ENCODE data around the gene CPSF4L. TPM values are rescaled to one million over a fixed set of nuclear protein-coding genes. Genes with fewer than 3 reads are reported as not detected.
A peak's percentile ranks its signal among the peaks of the same experiment; 100 is the strongest.

CPSF4L gene
- total RNA-seq, 1 donor: not detected

DNA sequence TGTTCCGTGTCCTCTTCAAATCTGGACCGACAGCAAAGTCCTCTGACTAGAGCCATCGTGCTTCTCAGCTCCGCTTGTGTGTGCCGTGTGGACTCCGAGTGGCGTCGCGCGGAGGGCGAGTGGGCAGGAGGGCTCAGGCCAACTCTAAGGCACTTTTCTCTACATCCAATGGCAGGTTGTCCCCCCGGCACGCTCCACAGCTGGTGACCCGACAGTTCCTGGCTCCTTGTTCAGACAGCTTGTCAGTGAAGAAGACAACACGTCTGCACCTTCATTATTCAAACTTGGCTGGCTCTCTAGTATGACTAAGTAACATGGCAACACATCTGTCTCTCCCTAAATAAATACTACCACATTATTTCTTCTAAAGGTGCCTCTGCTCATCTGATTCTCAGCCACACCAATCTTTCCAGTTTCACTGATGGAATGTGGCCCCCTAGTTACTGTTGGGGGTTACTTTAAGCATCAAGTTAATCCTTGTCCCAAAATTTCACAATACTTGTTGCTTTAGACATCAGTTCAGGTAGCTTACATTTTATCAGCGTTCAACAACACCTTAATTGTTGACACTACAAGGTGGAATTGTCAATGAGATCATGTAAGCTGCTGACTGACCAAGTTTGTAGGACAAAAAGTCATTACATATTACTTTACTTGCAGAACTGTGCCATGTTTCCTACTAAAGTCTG lies 53.4 kb downstream of the CPSF4L start:
- no peak for DNase-seq (ENCODE audit: low read depth in 2 of 3, low spot score in 2 of 3)

DNA sequence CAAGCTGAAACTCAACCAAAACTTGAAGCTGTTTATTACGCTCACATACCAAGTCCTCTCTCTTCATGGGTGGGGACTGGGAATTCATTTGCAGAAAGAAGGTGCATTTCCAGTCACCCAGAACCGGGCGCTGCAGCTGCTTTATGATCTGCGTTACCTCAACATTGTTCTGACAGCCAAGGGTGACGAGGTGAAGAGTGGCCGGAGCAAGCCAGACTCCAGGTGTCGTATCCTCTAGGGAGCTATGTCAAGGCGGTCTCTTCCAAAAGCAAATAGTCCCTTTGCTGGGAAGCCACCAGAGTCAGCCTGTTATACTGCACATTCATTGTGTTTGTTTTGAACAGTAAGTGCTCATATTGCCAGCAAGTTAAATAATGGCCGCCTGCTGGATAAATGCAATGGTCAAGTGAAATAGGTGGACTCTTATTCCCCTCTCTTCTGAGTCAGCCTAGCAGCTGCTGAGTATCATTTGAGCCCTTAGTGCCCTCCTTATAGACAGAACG lies 56.2 kb downstream of the CPSF4L start:
- DNase-seq (ENCODE audit: low read depth in 2 of 3, low spot score in 2 of 3): no peak

DNA sequence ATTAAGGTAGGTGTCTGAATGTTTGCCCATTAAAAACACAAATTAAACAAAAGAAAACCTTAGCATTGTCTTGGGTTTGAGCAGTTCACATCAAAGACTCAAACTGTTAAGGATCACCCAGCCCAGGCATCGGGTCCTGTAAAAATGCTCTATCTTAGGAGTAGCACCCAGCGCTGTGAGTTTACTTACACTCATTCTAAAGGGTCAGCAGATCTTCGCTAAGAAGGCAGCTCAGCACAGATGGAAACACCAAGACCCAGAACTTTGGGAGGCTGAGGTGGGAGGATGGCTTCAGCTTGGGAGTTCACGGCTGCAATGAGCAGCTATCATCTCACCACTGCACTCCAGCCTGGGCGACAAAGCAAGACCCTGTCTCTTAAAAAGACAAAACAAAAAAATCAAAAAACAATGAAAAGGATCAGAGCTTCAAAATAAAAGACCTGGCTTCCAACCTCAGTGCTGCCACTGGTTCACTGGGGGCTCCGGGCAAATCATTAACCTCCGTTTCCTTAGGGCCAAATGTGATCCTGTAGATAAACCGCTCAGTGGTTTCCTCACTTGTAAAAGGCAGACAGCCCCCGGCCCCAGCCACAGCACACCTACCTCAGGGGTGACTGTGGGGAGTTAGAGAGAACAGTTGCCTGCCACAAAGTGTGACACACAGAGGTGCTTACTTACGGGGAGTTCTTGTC lies 57.7 kb downstream of the CPSF4L start:
- peak in 2 of 3 donors; percentile 84 to 90 for DNase-seq (ENCODE audit: low read depth in 2 of 3, low spot score in 2 of 3)

DNA sequence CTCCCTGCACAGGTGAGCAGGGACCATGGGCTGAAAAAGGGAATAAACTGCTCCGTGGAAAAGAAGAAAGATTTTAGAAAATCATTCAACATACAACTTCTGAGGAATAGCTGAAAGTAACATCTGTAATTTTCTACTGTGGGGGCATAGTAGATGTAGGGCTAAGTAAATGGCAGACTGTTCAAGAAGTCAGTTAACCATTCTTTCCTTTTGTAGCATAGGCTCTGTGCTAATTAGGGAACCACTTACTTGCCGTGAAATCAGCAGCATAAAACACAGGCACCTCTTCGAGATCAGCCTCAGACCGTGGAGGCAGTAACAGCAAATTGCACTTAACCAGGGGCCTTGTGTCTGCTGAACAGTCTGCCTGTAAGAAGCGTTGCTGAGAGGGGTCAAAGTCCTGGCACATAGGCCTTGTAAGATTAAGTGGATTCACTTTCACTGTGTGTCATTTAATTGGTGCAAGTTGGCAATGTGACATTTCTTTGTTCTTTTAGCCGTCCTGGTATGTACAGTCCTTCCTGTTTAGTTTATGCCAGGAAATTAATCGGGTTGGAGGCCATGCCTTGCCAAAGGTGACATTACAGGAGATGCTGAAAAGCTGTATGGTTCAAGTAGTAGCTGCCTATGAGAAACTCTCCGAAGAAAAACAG lies 58.4 kb downstream of the CPSF4L start:
- peak in 1 of 3 donors; percentile 31 for DNase-seq (ENCODE audit: low read depth in 2 of 3, low spot score in 2 of 3)

DNA sequence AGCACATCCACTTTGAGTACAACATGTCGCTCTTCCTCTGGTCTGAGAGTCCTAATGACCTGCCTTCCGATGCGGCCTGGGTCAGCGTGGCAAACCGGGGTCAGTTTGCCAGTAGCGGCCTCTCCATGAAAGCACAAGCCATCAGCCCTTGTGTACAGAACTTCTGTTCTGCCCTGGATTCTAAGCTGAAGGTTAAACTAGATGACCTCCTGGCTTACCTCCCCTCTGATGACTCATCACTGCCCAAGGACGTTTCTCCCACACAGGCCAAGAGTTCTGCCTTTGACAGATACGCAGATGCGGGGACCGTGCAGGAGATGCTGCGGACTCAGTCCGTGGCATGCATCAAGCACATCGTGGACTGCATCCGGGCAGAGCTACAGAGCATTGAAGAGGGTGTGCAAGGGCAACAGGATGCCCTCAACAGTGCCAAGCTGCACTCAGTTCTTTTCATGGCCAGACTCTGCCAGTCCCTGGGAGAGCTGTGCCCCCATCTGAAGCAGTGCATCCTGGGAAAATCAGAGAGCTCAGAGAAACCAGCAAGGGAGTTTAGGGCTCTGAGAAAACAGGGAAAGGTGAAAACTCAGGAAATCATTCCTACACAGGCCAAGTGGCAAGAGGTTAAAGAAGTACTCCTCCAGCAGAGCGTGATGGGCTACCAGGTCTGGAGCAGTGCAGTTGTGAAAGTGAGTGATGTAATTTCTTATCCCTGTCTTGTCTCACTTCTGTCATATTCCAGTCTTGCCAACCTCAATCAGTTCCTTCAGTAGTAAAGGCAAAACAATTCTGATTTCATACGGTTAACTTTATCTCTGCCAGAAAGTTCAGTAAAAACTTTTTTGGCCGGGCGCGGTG lies 60.2 kb downstream of the CPSF4L start:
- no peak for DNase-seq (ENCODE audit: low read depth in 2 of 3, low spot score in 2 of 3)

DNA sequence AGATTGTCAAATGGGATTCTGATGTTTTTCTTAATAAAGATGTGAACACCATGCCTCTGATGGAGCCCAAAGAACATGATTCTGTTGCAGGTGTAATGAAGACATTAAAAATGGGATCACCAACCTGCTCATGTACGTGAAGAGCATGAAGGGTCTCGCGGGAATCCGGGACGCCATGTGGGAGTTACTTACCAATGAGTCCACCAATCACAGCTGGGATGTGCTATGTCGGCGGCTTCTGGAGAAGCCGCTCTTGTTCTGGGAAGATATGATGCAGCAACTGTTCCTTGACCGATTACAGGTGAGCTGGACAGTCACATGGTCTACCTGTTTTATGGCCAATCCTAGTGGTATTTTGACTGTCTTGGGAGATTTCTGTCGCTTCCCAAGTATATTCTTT lies 61.2 kb downstream of the CPSF4L start:
- DNase-seq (ENCODE audit: low read depth in 2 of 3, low spot score in 2 of 3): no peak

DNA sequence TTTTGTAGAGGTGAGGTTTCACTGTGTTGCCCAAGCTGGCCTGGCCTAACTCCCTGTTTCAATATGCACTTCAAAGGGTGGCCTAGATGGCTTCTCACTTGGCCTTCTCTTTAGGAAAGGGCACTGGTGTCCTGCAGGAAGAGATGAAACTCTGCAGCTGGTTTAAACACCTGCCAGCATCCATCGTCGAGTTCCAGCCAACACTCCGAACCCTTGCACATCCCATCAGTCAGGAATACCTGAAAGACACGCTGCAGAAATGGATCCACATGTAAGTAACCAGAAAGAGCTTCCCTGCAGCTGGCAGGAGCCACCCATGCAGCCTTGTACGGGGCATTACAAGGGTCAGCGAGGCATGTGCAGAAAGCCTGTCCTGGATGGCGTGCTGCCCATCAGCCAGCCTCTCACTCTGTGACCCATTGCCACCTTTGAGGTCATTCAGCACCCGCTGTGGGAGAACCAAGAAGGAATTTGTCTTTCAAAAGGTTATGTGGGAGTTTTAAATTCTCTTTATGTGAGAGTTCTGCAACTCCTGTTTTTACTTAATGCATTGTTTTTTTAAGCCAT lies 61.8 kb downstream of the CPSF4L start:
- no peak for DNase-seq (ENCODE audit: low read depth in 2 of 3, low spot score in 2 of 3)

DNA sequence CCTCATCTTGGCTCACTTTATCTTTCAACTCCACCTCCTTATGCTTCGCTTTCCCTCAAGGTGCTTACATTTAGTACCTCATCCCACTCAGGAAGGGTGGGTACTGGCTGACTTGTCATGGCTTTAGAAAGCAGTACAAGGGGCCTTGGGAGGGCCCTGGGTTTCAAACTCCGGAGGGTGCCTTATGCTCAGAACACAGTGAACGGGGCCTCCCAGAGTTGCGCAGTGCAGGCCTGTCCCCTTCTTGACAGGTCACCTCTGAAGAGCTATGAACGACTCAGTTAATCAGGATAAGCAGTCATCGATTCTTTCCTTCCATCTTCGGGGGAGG lies 62.8 kb downstream of the CPSF4L start:
- DNase-seq (ENCODE audit: low read depth in 2 of 3, low spot score in 2 of 3): no peak

Other genes with a start within 250 kb of the CPSF4L start
- 26.4 TPM for gene SLC39A11, start 169.2 kb downstream of the CPSF4L start, total RNA-seq
- gene SSTR2, start 96.9 kb downstream of the CPSF4L start, total RNA-seq: under 0.01 TPM
- gene COG1, start 68.8 kb downstream of the CPSF4L start, total RNA-seq: 21.8 TPM
- gene CDC42EP4, start 50.1 kb upstream of the CPSF4L start, total RNA-seq: 11.8 TPM